K562 (cell line): ENCODE data around the gene SMAD3. TPM values are rescaled to one million over a fixed set of nuclear protein-coding genes. Genes with fewer than 3 reads are reported as not detected.
A peak's percentile ranks its signal among the peaks of the same experiment; 100 is the strongest.

ENCODE experiments used
- ATF3 ChIP-seq, 2 experiments: fragments of 450-650 bp in 1 of 2; sonication (generic) in 1 of 2; formaldehyde crosslinking in 1 of 2; IDR thresholded peaks in 1 of 2; conservative IDR thresholded peaks in 1 of 2; 2 replicates each; pipeline versions ENCODE4 v1.6.1 to v1.8.1; 2016 to 2023; ENCODE audit warnings: mild to moderate bottlenecking in 2 of 2, moderate library complexity in 2 of 2, inconsistent platforms in 1 of 2, missing genetic modification reagents in 1 of 2
- ATF7 ChIP-seq: fragments of 450-650 bp; IDR thresholded peaks from 2 replicates; pipeline ENCODE4 v1.7.1; 2014; ENCODE audit warnings: mild to moderate bottlenecking, moderate library complexity
- BDP1 ChIP-seq: IDR thresholded peaks from 3 replicates; pipeline ENCODE4 v1.6.1; 2011; ENCODE audit not compliant: insufficient read length, insufficient read depth
- CEBPZ ChIP-seq: fragments of 150-350 bp; IDR thresholded peaks from 2 replicates; pipeline ENCODE4 v1.6.1; 2014; ENCODE audit warnings: low read depth, mild to moderate bottlenecking, low read length, borderline replicate concordance
- ELF4 ChIP-seq: fragments of 450-650 bp; formaldehyde crosslinking; IDR thresholded peaks from 2 replicates; pipeline ENCODE4 v1.4.0; 2022; ENCODE audit warnings: missing genetic modification characterization
- MECOM ChIP-seq: fragments of 250-450 bp; sonication (Bioruptor Pico); IDR thresholded peaks from 2 replicates; pipeline ENCODE4 v1.8.0; 2022; ENCODE audit warnings: inconsistent platforms
- MTA1 ChIP-seq: fragments of 450-650 bp; IDR thresholded peaks from 2 replicates; pipeline ENCODE4 v1.6.1; 2017; ENCODE audit warnings: borderline replicate concordance
- NCOA4 ChIP-seq: fragments of 450-650 bp; IDR thresholded peaks from 2 replicates; pipeline ENCODE4 v1.6.1; 2018; ENCODE audit warnings: mild to moderate bottlenecking; ENCODE audit not compliant: partially characterized antibody
- NCOR1 ChIP-seq: fragments of 450-650 bp; IDR thresholded peaks from 2 replicates; pipeline ENCODE4 v1.6.1; 2016; ENCODE audit warnings: mild to moderate bottlenecking, moderate library complexity
- NR3C1 ChIP-seq: sonication (generic); formaldehyde crosslinking; IDR thresholded peaks from 2 replicates; pipeline ENCODE4 v1.8.1; 2022; ENCODE audit warnings: missing genetic modification reagents
- RHOXF2B ChIP-seq: fragments of 250-450 bp; sonication (Bioruptor Pico); conservative IDR thresholded peaks from 2 replicates; pipeline ENCODE4 v1.5.1; 2021
- STAT5B ChIP-seq: fragments of 250-450 bp; sonication (Bioruptor Pico); IDR thresholded peaks from 2 replicates; pipeline ENCODE4 v1.8.0; 2021; ENCODE audit warnings: mild to moderate bottlenecking, inconsistent platforms
- TAF15 ChIP-seq: fragments of 200-400 bp; formaldehyde crosslinking; IDR thresholded peaks from 2 replicates; pipeline ENCODE4 v1.6.1; 2017; ENCODE audit warnings: mild to moderate bottlenecking, low read depth, low read length, moderate library complexity
- U2AF1 ChIP-seq: fragments of 200-400 bp; formaldehyde crosslinking; optimal IDR thresholded peaks from 2 replicates; pipeline ENCODE3; 2017; ENCODE audit warnings: mild to moderate bottlenecking, low read depth, low read length, moderate library complexity
- XRCC3 ChIP-seq: fragments of 450-650 bp; IDR thresholded peaks from 2 replicates; pipeline ENCODE4 v1.6.1; 2017; ENCODE audit warnings: mild to moderate bottlenecking, moderate library complexity
- ZBTB9 ChIP-seq: fragments of 450-650 bp; formaldehyde crosslinking; IDR thresholded peaks from 2 replicates; pipeline ENCODE4 v1.4.0; 2020; ENCODE audit warnings: mild to moderate bottlenecking, moderate library complexity
- ZHX1 ChIP-seq: fragments of 150-350 bp; conservative IDR thresholded peaks from 2 replicates; pipeline ENCODE4 v1.6.1; 2014; ENCODE audit warnings: low read length
- ZNF384 ChIP-seq: IDR thresholded peaks from 2 replicates; pipeline ENCODE4 v1.6.1; 2012; ENCODE audit warnings: low read depth, low read length, improper control_type of control experiment
- ZNF41 ChIP-seq: fragments of 250-450 bp; sonication (Bioruptor Pico); conservative IDR thresholded peaks from 2 replicates; pipeline ENCODE4 v1.4.0; 2020; ENCODE audit warnings: mild to moderate bottlenecking
- ZNF79 ChIP-seq: fragments of 250-450 bp; sonication (Bioruptor Pico); IDR thresholded peaks from 2 replicates; pipeline ENCODE4 v1.4.0; 2020; ENCODE audit warnings: low read depth, mild to moderate bottlenecking, moderate library complexity
- polyA plus RNA-seq, 8 experiments: library from polyadenylated mRNA; depleted of rRNA in 4 of 8; stranded (reverse) in 5 of 8; unstranded in 3 of 8; fragments of >200 nt; fragmentation: Nextera tagmentation in 2 of 8; fragmentation: Illumina TruSeq in 1 of 8; extraction: Ambion mirVana in 2 of 8; extraction: Trizol in 1 of 8; gene quantifications; 2 replicates each; pipeline versions ENCODE4 v1.2.1 to v1.2.3, GENCODE V29; 2011 to 2014; ENCODE audit warnings: inconsistent platforms in 1 of 8, missing spikeins in 1 of 8
- total RNA-seq, 7 experiments: library from RNA; depleted of rRNA in 6 of 7; stranded (reverse); fragments of >200 nt in 6 of 7; fragmentation: Illumina TruSeq in 2 of 7; extraction: Trizol in 2 of 7; gene quantifications; 2 replicates each; pipeline versions ENCODE4 v1.2.1 to v1.2.3, GENCODE V29; 2011 to 2021; ENCODE audit warnings: low replicate concordance in 1 of 7

Gene SMAD3
- total and polyA plus RNA-seq, 9 of the 15 experiments (the other 6 are each of a cell fraction or from before 2014, with no cell fraction given), result 4.3 to 39.2 (median 11.1) TPM

- TF ChIP-seq ZHX1 (no peak), BDP1 (no peak), ATF3 (IDR thresholded peaks at IDR 0.05) (peak; percentile 83), ATF3 (CRISPR knock-in tag; conservative IDR thresholded peaks at IDR 0.05) (no peak), RHOXF2B (CRISPR knock-in tag) (no peak), STAT5B (no peak), MECOM (CRISPR knock-in tag) (0 out of 2 replicates have a peak, but pooled peaks have one; percentile 10), ZBTB9 (CRISPR knock-in tag) (no peak), ZNF79 (CRISPR knock-in tag) (no peak), TAF15 (no peak), ZNF41 (no peak), MTA1 (no peak), XRCC3 (no peak), ATF7 (peak; percentile 78; the same call in 1 of the 2 replicates), ZNF384 (peak; percentile 99), NR3C1 (CRISPR knock-in tag) (no peak), NCOR1 (peak; percentile 63; the same call in 1 of the 2 replicates), NCOA4 (no peak), U2AF1 (no peak), CEBPZ (no peak), ELF4 (CRISPR knock-in tag) (no peak)
Measured at GRCh38 chr15:67063689-67064606, 1.5 kb upstream of the SMAD3 start (continued).
